Endodermal cell (in vitro differentiated cells): ENCODE measurements around the gene ACKR1. TPM values are rescaled to one million over a fixed set of nuclear protein-coding genes. Genes with fewer than 3 reads are reported as not detected.

Experiments used
- DNase-seq: peaks from one replicate; pipeline ENCODE4 v3.0.0-alpha.2; 2017
- H3K27ac ChIP-seq: 2 replicates; pipeline ENCODE4 v1.5.1; 2013; ENCODE audit warnings: mild to moderate bottlenecking, low read depth, low read length, moderate library complexity
- H3K27me3 ChIP-seq: 2 replicates; pipeline ENCODE4 v1.6.1; 2013; ENCODE audit warnings: mild to moderate bottlenecking, low read length, moderate library complexity; ENCODE audit not compliant: insufficient read depth, control insufficient read depth, poor library complexity, severe bottlenecking
- H3K36me3 ChIP-seq: 2 replicates; pipeline ENCODE4 v1.7.0; 2013; ENCODE audit warnings: mild to moderate bottlenecking, low read length, moderate library complexity; ENCODE audit not compliant: control insufficient read depth, insufficient read depth
- H3K4me1 ChIP-seq: one replicate; pipeline ENCODE4 v1.7.0; 2013; ENCODE audit warnings: low read length; ENCODE audit not compliant: control insufficient read depth, insufficient read depth
- H3K4me3 ChIP-seq: 2 replicates; pipeline ENCODE4 v1.5.1; 2013; ENCODE audit warnings: mild to moderate bottlenecking, low read length, moderate library complexity
- H3K9ac ChIP-seq: 2 replicates; pipeline ENCODE4 v1.6.1; 2013; ENCODE audit warnings: mild to moderate bottlenecking, low read length, moderate library complexity; ENCODE audit not compliant: poor library complexity, severe bottlenecking; ENCODE audit errors: extremely low read depth
- H3K9me3 ChIP-seq: 2 replicates; pipeline ENCODE4 v1.6.1; 2013; ENCODE audit warnings: mild to moderate bottlenecking, low read length, moderate library complexity; ENCODE audit not compliant: control insufficient read depth
- H3K27ac Mint-ChIP-seq: 2 replicates; pipeline ENCODE4 v1.8.0; 2020; ENCODE audit warnings: mixed read lengths
- H3K27me3 Mint-ChIP-seq: 2 replicates; pipeline ENCODE4 v1.8.0; 2021; ENCODE audit warnings: mild to moderate bottlenecking, mixed read lengths; ENCODE audit not compliant: insufficient read depth
- H3K36me3 Mint-ChIP-seq: 2 replicates; pipeline ENCODE4 v1.8.0; 2020; ENCODE audit warnings: low read depth, mixed read lengths
- H3K4me1 Mint-ChIP-seq: 2 replicates; pipeline ENCODE4 v1.8.0; 2020; ENCODE audit warnings: mixed read lengths
- H3K4me3 Mint-ChIP-seq: 2 replicates; pipeline ENCODE4 v1.8.0; 2020; ENCODE audit warnings: mild to moderate bottlenecking, moderate library complexity, mixed read lengths
- H3K9me3 Mint-ChIP-seq: 2 replicates; pipeline ENCODE4 v1.8.0; 2020; ENCODE audit warnings: mild to moderate bottlenecking, mixed read lengths
- WGBS, 2 experiments: methylation state at CpG; one replicate each; pipeline versions ENCODE4 v1.1.5 to v1.1.7; 2013; ENCODE audit warnings: missing lambda C conversion rate in 2 of 2, mixed read lengths in 1 of 2; ENCODE audit not compliant: insufficient coverage in 1 of 2, insufficient read length in 1 of 2; 5-methylcytosine and 5-hydroxymethylcytosine counted together
- total RNA-seq, 2 donors: library from RNA; stranded (reverse); fragmentation: NEBNext Ultra II Directional in 1 of 2; extraction: Animal tissue kit (Norgen Biotek cat#: 25700) in 1 of 2; gene quantifications; 2 replicates in 1 of 2; 3 replicates in 1 of 2; pipeline ENCODE4 v1.2.1, GENCODE V29; 2021
- TF ChIP-seq, protein P1 (sequence below): fragments of 200-600 bp; sonication (generic); conservative IDR thresholded peaks from 2 replicates; pipeline ENCODE4 v1.5.0; 2021; ENCODE audit warnings: antibody characterized with exemption, mild to moderate bottlenecking

ACKR1 gene
- total RNA-seq, 2 donors from 2014 or later: not detected

DNA sequence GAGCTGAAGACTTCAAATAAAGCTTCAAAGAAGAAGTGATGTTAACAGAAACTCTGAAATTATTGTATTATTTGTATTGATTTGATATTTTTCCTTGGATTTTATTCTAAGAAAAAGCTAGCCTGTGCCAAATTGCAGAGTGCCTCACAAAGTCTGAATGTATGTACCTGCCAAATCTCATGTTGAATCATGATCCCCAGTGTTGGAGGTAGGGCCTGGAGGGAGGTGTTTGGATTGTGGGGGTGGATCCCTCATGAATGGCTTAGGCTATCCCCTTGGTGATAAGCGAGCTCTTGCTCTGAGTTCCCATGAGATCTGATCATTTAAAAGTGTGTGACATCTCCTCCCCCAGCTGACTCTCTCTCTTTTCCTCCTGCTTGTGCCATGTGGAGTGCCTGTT, 43.6 kb downstream of the ACKR1 start:
- H3K4me1 Mint-ChIP-seq: peaks cover 4% of the 10 kb centered on the region
- H3K9me3 Mint-ChIP-seq: peaks cover 34% of the 10 kb centered on the region
- H3K27ac ChIP-seq: no peak overlapping the region
- H3K36me3 ChIP-seq: no peaks in the 10 kb centered on the region
- H3K36me3 Mint-ChIP-seq: no peaks in the 10 kb centered on the region
- peaks cover 12% of the 10 kb centered on the region for H3K9me3 ChIP-seq
- peaks cover 2% of the 10 kb centered on the region for H3K27me3 Mint-ChIP-seq
- H3K4me3 Mint-ChIP-seq: no peak overlapping the region
- TF ChIP-seq, protein P1, sequence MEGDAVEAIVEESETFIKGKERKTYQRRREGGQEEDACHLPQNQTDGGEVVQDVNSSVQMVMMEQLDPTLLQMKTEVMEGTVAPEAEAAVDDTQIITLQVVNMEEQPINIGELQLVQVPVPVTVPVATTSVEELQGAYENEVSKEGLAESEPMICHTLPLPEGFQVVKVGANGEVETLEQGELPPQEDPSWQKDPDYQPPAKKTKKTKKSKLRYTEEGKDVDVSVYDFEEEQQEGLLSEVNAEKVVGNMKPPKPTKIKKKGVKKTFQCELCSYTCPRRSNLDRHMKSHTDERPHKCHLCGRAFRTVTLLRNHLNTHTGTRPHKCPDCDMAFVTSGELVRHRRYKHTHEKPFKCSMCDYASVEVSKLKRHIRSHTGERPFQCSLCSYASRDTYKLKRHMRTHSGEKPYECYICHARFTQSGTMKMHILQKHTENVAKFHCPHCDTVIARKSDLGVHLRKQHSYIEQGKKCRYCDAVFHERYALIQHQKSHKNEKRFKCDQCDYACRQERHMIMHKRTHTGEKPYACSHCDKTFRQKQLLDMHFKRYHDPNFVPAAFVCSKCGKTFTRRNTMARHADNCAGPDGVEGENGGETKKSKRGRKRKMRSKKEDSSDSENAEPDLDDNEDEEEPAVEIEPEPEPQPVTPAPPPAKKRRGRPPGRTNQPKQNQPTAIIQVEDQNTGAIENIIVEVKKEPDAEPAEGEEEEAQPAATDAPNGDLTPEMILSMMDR: no peak
- DNase-seq: no peak
- no peak overlapping the region for H3K9ac ChIP-seq
- no peak overlapping the region for H3K27ac Mint-ChIP-seq
- peak overlapping the region; percentile 28 for H3K4me3 ChIP-seq
- H3K4me1 ChIP-seq: peaks cover 9% of the 10 kb centered on the region
- 58 to 67% methylated on average over 1 of the region's 1 CpG for WGBS, 2 experiments
- no peaks in the 10 kb centered on the region for H3K27me3 ChIP-seq

DNA sequence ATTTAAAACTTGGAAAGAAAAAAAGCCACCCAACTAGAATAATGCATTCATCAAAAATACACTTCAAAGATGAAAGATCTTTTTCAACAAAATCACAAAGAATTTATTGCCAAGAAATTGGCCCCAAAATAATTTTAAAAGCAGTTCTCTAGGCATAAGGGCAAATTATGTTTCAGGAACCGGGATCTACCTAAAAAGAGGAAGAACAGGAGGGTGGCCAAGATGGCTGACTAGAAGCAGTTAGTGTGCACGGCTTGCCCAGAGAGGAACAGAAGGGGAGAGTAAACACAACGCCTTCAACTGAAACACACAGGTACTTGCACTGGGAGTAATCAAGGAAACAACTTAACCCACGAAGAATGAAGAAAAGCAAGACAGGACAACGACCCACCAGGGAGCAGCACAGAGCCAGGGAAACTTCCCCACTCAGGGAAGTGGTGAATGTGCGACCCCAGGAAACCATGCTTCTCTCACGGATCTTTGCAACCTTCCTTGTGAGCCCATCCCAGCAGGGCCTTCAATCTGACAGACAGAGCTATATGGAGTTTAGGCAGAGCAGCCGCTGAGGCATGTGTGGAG, 46.1 kb downstream of the ACKR1 start:
- Mint-ChIP-seq H3K9me3 (peaks cover 39% of the 10 kb centered on the region), H3K27me3 (peaks cover 2% of the 10 kb centered on the region), H3K4me1 (peaks cover 4% of the 10 kb centered on the region), H3K27ac (no peak overlapping the region), H3K36me3 (no peaks in the 10 kb centered on the region), H3K4me3 (no peak overlapping the region)
- 80 to 83% methylated on average over 6 to 8 of the region's 8 CpGs for WGBS, 2 experiments
- no peak overlapping the region for H3K27ac ChIP-seq
- TF ChIP-seq, protein P1: peak; percentile 54
- peaks cover 12% of the 10 kb centered on the region for H3K9me3 ChIP-seq
- H3K4me3 ChIP-seq: no peak overlapping the region
- H3K4me1 ChIP-seq: peaks cover 9% of the 10 kb centered on the region
- H3K27me3 ChIP-seq: no peaks in the 10 kb centered on the region
- no peak overlapping the region for H3K9ac ChIP-seq
- no peaks in the 10 kb centered on the region for H3K36me3 ChIP-seq
- peak; percentile 76 for DNase-seq

Other genes starting within 250 kb of the ACKR1 start
- 10 to 100 TPM; 10.4 to 11.9 TPM for gene IFI16, start 195.0 kb upstream of the ACKR1 start, total RNA-seq
- gene AIM2, start 128.1 kb upstream of the ACKR1 start, total RNA-seq: 1 to 10 TPM; 2.0 to 4.2 TPM
- 1 to 10 TPM; 2.4 to 4.0 TPM for gene CADM3, start 33.3 kb upstream of the ACKR1 start, total RNA-seq
- gene FCER1A, start 97.5 kb downstream of the ACKR1 start, total RNA-seq: not detected
- not detected for gene OR10J4, start 227.3 kb downstream of the ACKR1 start, total RNA-seq
- gene OR10J1, start 234.8 kb downstream of the ACKR1 start, total RNA-seq: not detected